HG03571 (cell line): ENCODE measurements around the gene SETBP1.

Source experiments
- ATAC-seq: cut with Tn5 transposase; IDR thresholded peaks from one replicate; pipeline ENCODE4 v1.9.1; 2021; ENCODE audit not compliant: unreplicated experiment

SETBP1 gene

DNA sequence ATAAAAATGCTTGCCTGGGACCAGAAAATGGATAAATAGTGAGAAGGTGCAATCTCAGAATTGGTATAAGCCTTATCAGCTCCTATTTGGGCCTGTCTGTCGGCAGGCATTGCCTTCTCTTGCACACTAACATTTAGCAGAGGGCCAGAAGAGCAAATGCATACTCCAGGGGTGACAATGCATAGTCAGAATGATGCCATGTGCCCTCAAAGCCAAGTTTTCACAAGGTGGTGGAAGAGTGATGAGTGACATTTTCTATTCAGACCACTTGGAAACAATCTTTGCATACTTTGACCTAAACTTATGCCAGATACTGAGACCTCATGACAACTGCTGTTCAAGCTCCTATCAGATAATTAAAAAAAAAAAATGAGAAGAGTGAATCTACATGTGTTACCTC, 276.3 kb downstream of the SETBP1 start:
- ATAC-seq = no peak

DNA sequence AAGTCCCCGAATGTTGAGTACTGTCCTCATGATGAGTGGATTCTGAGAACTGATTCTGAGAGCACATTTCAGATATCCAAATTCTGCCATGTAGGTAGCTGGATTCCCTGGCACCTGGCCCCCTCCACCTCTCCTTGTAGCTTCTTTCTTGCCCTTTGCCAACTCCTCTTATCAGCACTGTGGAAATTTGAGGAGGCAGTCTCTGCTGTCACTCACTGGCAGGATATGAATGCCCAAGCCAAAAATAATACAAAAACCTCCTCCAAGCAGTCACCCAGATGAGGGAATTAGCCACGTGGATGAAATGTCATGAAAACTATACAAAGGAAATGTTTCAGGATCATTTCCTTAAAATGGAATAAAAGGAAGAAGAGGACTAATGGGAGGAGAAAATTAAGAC, 276.8 kb downstream of the SETBP1 start:
- no peak for ATAC-seq

DNA sequence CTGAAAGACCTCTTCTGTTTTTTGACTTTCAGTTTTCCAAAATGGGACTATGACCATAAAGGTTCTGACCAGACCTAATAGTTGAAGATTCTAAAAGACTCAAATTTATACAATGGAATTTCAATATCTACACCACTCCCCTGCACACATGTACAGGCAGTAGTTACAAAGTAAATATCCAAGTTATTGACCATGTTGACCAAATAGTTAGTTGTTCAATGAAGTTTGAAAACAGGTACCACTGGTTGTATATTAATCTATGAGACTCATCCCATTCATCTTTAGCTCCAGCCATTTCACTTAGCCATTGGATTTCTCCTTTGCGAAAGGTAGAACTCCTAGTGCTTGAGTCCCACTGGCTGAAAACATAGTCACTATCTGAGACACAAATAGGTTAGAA, 277.4 kb downstream of the SETBP1 start:
- ATAC-seq = no peak

DNA sequence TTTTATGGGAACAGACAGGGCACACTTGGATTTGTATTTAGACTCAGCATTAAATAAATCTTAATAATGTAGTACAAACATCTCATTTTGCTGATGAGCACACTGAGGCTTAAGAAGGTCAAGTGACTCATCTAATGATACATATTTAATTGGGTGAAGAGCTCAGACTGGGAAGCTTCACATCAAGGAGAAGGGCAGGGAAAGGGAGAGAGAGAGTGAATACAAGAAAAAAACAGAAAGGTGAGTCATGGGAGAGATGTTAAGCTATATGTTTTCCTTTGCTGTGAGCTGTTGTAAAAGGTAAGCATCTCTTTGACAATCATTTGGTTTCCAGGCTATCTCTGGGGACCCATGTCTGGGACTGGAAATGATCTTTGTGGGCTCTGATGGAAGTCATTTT, 277.8 kb downstream of the SETBP1 start:
- ATAC-seq = no peak

DNA sequence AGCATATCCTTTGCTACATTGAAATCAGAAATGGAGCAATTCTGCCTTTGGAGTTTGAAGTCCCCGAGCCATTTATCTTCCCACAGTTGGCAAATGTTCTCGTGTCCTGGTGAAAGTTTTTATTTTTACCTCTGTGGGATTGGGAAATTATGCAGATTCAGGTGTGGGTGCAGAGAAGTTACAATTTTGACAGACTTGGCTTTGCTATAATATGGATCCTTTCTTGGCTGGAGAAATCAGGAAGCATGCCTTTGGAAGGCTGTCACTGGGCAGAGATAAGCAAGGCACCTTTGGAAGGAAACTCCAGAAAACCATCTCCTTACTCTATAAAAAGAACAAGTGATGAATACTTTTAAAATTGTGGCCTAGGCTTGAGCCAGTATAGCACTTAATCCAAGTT, 278.3 kb downstream of the SETBP1 start:
- ATAC-seq = no peak

DNA sequence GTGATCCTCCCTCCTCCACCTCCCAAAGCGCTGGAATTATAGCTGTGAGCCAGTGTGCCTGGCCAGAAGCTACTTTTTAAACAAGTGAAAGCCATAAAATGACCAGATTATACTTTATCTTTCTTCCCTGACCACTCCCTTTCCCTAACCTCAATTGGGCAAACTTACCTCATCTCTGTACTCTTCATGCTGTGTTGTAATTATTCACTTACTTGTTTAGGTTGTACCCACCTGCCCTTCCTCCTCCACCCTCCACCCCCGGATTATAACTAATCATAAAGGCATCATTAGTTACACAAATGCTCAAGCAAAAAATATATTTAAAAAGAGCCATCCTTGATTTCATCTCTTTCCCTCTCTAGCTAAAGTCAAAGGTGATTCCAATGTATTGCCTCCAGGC, 279.9 kb downstream of the SETBP1 start:
- ATAC-seq = no peak

DNA sequence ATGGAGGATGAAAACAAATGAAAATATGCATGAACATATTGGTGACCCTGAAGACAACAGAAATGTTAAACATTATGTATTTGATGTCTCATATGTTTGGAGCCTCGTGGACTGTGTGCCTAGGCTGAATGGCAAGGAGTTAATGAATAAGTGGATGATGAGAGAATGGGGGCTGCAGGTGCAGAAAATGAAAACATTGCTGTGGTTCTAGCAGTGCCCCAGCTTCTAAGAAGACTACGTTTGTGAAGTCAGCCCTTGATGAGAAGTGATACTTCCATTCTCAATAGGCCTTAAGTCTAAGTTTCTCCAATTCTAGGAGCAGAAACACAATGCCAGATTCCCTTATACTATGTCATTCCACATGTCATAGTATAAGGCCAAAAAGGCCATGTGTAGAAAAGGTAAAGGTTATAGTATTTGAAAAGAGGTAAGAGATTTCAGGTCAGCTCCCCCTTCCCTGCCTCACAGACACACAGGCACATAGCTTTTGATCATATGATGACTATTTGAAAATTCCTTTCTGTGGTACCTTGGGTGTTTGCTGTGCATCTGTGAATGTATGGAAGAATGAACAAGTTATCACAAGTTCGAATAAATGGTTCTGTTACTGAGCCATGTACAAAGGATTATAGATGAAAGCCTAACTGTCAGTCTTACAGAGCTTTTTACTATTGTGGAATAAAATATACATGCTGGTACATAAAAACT, 280.8 kb downstream of the SETBP1 start:
- no peak for ATAC-seq

DNA sequence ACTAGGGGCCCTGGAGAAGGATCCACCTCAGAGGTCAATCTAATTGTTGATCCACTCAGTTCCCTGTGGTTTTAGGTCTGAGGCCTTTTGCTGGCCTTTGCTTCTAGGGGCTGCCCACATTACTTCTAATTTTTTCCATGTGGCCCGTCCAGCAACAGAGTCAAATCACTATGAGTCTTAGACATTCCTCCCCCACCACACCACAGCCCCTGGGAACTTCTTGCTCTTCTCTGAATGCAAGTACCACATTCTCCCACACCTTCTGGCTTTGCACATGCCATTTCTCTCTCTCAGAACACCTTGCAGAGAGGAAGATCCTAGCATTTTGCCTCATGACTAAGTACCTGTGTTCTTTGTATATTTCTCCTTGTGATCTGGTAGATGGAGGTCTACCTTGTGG, 286.9 kb downstream of the SETBP1 start:
- no peak for ATAC-seq

DNA sequence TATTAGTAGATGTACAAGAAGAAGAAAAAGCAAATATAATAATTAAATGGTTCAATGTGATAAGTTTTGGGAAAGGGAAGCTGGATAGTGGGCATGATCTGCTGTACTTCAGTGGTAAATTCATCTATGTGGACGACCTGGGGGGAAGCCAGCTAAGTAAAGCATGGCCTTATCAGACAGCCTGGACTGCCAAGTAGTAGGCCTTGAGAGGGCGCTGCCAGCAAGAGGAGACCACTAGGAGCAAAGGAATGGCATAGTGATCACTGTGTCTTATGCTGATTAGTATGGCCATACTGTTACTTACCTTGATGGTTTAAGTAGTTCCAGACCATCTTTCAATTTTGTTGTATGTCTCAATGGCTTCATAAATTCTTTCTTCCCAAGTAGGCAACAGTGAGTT, 287.6 kb downstream of the SETBP1 start:
- ATAC-seq = no peak

DNA sequence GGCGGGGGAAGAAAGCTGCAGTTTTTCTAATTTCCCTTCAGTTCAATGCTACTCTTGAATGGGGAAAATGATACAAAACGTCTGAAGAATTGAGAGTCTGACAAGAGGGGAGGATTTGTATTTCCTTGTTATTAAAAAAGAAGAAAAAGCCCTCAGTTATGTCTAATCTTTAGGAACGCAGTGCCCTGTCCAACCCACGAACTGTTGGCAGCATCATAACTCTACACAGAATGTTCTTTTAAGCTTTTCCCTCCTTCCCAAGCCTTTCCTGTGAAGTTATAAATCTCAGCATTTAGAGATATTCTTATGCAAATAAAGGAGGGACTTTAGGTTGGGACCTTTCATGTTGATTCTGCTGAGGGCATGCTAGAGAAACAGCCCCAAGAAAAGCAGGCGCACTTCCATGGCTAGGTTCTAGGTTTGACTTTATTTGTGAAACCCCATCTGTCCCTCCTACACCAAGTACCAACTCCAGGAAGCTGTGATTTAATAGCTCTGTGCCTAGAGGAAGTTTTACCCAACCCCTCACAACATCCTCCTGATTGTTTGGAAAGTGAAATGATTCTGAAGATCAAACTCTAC, 288.6 kb downstream of the SETBP1 start:
- ATAC-seq = no peak

DNA sequence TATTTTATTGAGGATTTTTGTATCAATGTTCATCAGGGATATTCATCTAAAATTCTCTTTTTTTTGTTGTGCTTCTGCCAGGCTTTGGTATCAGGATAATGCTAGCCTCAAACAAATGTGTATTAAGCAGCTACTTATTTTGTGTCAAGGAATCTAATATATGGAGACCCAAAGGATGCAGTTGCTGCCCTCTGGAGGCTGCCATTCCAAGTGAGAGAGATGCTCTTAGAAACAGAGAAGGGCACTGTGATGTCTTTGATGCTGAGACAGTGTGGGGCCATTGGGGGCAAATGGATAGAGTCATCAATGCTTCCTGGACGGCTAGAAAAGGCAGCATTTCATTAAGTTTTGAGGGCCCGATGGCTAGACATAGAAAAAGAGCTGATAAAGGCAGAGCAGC, 292.6 kb downstream of the SETBP1 start:
- no peak for ATAC-seq

DNA sequence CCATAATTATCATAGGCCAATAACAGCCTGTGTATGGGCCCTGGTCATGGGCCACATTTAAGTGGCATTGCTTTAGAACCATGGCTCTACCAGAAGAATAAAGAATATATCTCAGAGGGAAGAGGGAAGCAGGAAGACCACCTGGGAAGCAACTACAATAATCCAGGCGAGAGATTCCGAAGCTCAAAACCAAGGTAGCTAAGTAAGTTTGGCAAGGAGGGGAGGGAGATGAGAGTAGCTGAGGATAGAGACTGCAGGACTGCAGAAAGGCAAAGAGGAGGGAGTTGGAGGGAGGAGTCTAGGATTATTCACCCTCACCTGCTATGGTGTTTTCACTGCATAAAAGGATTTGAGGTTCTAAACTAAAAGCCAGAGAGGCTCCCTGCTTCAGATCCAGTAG, 293.5 kb downstream of the SETBP1 start:
- no peak for ATAC-seq

DNA sequence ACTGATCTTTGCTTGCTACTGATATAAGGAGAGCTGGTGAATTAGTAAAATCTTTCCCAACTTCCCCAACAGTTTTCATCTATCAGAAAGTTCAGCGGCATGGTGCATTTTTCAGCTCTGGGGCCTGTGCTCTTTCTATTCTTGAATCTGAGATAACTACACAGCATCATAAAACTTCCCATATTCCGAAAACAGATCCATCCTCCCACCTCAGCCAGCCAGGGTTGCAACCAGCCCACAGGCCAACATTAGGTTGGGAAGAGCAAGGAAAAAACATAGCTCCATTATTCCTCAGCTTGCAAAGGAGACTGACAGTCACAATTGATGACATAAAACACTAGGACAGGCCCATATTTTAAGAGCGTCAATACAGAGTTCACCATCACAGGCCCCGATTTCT, 297.2 kb downstream of the SETBP1 start:
- no peak for ATAC-seq

DNA sequence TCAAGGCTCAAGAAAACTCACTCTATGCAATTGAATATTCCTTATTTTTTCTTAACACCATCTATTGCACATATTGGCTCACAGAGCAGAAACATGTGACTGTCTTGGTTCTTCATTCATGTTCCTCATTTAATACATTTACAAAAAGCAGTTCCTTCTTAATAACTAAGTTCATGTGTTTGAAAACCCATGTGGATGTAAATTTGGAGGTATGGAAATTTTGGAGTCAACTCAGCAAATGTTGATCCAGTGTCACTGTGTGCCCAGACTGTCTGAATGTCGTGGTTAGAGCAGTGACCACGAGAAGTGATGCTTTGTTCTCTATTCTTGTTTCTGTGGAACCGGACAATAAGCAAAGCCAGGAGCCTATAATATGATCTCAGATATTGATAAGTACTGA, 299.1 kb downstream of the SETBP1 start:
- ATAC-seq = no peak

DNA sequence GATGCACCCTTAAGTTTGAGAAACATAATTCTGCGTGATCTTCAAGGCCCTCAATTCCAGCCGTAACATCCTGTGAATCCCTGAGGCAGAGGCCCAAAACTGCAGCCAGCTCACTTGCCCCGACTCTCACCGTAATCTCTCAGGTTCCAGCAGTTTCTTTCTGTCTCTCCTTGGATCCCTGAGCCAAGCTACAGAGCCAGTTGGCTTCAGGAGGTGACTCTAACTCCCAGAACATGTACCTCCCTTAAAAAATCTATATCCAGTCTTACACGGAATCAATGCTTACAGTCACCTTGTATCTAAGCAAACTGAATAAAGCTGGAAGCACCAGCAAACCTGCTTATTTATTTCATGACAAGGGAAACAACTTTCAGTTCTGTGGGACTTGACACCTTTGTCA, 300.4 kb downstream of the SETBP1 start:
- ATAC-seq = no peak

DNA sequence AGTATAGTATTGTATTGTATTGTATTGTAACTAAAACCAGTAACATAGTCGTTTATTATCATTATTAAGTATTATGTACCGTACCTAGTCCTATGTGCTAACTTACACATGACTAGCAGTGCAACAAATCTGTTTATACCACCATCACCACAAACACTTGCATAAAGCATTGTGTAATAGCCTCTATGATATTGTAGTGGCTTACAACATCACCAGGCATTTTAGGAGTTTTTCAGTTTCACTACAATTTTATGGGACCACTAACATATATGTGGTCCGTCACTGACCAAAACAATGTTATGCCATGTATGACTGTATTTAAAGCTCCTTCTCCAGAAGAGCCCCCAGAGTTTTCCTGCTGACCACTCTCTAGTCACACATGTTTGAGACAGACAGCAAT, 306.2 kb downstream of the SETBP1 start:
- no peak for ATAC-seq

DNA sequence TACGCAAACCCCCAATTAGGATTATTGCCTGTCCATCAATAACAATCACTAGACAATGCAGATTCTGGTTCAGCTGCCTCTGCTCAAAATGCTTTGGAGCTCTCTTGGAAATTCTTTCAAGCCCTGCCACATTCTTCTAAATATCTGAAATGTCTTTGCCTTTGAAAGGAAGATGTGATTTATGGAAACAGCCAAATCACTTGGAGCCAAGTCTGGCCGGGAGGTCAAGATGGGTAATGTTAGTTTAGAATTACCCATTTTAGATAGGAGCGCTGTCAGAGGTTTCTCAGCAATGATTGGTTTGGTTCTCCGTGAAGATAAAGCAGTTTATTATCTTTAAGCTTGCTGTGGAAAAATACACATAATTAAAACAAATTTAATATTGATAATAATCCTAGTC, 306.7 kb downstream of the SETBP1 start:
- ATAC-seq = no peak

DNA sequence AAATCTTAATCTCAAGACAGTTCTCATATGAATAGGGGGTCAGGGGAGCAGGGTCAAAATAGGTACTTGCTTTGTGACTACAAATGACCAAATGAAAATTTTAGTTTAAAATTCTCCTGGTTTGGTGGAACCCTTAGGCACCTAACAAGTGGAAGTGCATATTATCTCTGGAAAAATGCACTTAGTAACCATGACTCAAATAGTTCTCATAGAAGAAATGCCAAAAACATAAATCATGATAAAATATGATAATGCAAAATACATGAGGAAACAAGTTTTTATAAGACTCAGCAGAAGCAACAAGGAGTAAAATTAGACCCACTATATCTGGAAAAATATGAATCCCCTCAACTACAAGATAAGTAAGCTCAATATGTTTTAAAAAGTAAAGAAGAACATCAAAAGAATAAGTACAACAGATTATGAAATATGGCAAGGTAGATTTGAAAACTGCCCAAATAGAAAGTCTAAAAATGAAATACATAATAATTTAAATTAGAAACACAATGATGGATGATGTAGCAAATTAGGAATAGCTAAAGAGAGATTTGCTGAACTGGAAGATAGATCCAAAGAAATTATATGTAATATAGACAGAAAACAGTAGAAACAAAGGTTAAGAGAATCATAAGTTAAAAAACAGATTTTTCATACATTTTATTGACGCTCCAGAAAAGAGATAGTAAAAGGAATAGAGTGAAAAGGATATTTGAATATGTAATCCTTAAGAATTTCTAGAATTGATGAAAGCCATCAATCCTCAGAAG, 308.3 kb downstream of the SETBP1 start:
- ATAC-seq = no peak

DNA sequence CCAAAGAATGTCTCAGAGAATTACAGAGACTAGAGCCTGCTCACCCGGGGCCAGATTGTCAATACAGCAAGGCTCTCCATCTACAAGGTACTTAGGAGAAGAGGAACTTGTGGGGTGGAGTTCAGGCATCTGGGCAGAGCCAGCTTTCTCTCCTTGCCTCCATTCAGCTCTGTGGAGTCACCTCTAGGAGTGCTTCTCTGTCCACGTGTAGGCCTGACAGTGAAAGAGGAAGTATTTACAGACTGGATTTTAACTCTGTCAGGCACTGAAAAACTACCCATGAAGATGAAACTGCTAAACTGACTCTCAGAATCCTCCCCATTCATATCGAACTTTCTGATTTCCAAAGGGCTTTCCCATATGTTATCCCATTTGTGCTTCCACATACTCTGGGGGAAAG, 315.6 kb downstream of the SETBP1 start:
- no peak for ATAC-seq

DNA sequence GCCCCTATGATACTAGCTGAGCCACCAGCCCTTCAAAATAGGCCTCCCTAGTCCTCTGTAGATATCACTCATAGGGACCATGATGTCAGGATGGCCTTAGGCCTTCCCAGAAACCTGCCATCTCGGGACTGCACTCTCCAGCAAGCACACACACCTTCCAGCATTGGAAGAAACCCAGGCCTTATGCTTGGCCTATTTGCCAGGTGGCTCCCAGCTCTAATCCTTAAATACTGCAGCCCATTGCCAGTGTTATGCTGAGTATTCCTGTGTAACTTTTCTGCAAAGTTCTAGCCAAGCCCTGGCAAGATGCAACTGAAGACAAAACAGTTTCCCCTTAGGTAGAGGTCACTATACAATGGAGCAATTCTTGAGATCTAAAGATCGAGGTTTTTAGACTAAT, 316.5 kb downstream of the SETBP1 start:
- ATAC-seq = no peak

DNA sequence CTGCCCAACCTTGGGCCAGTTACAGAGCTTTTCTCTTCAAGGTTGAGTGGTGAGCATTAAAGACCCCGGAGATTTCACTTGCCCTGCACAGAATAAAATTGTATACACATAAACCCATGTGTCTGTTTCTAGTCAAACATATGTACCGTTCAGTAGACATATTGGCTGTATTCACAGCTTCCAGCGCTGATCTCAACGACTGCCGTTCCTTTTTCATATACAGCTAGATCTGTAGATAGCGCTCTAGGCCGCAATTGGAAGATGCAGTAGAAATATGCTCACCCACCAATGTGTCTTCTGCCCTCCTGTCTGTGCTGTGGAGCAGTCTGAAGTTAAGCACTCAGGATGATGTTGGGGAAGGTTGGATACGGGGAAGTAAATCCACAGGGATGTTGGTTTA, 317.7 kb downstream of the SETBP1 start:
- ATAC-seq = no peak

DNA sequence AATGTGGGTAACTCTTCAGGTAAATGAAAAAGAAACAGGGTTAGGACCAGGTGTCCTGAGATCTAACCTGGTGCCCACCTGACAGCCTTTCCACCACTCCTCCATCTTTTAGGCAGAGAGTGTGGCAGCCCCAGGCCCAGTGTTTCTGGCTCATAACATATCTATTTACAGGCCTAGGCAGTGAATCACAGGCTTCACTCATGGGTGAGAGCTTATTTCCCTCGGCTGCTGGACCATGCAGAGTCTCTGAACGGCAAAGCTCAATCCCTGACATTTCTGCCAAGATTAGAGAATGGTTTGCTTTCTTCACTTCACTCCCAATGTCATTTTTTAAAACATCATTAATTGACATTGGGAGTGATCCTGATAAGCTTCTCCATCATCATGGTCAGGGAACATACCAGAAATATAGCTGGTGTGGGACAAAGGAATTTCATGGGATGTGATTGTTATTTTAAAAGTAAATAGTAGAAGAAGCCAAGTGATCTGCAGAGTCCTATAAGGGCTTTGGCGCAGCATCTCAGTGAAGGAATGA, 323.9 kb downstream of the SETBP1 start:
- ATAC-seq = no peak
